Activated CD8-positive, alpha-beta memory T cell treated with anti-CD3 and anti-CD28 coated beads for 4 hours (primary cell): ENCODE measurements around the gene RPA3.
"Not testable (repeated sequence)": the region's sequence is repeated elsewhere in the genome, so short reads cannot be mapped to it uniquely, and the experiment has no call there.

Experiments
- DNase-seq, 2 donors: peaks; one replicate each; pipeline ENCODE4 v3.0.0-alpha.2; 2020; ENCODE audit warnings: low read depth in 2 of 2

Gene RPA3

GRCh38 chr7:7694542-7694941 lies 23.9 kb downstream of the RPA3 start:
- DNase-seq: no peak

GRCh38 chr7:7693881-7694280 lies 24.5 kb downstream of the RPA3 start:
- no peak for DNase-seq

GRCh38 chr7:7688956-7689355 lies 29.5 kb downstream of the RPA3 start:
- no peak for DNase-seq

GRCh38 chr7:7688310-7688709 lies 30.1 kb downstream of the RPA3 start:
- no peak for DNase-seq

GRCh38 chr7:7687800-7688199 lies 30.6 kb downstream of the RPA3 start:
- DNase-seq: no peak

GRCh38 chr7:7686811-7687508 lies 31.4 kb downstream of the RPA3 start:
- DNase-seq: no peak

- no peak for DNase-seq
Measured at GRCh38 chr7:7682861-7683260, 35.5 kb downstream of the RPA3 start.

- no peak for DNase-seq
Measured at GRCh38 chr7:7681936-7682329, 36.5 kb downstream of the RPA3 start.

GRCh38 chr7:7681191-7681935 lies 37.0 kb downstream of the RPA3 start:
- peak in 1 of 2 donors; percentile 6 for DNase-seq

- not testable (repeated sequence) for DNase-seq
Measured at GRCh38 chr7:7679640-7680039, 38.8 kb downstream of the RPA3 start.

GRCh38 chr7:7675686-7676085 lies 42.7 kb downstream of the RPA3 start:
- DNase-seq: no peak

- DNase-seq: no peak
Measured at GRCh38 chr7:7673240-7673550, 45.2 kb downstream of the RPA3 start.

- no peak for DNase-seq
Measured at GRCh38 chr7:7672545-7673239, 45.7 kb downstream of the RPA3 start.

GRCh38 chr7:7671361-7671760 lies 47.0 kb downstream of the RPA3 start:
- DNase-seq: no peak

GRCh38 chr7:7670490-7670889 lies 47.9 kb downstream of the RPA3 start:
- DNase-seq: no peak

- DNase-seq: no peak
Measured at GRCh38 chr7:7668706-7669105, 49.7 kb downstream of the RPA3 start.

- no peak for DNase-seq
Measured at GRCh38 chr7:7667187-7667586, 51.2 kb downstream of the RPA3 start.

- no peak for DNase-seq
Measured at GRCh38 chr7:7665031-7665430, 53.4 kb downstream of the RPA3 start.

- no peak for DNase-seq
Measured at GRCh38 chr7:7664291-7664690, 54.1 kb downstream of the RPA3 start.

- DNase-seq: no peak
Measured at GRCh38 chr7:7662527-7662926, 55.9 kb downstream of the RPA3 start.

GRCh38 chr7:7656459-7656858 lies 61.9 kb downstream of the RPA3 start:
- not testable (repeated sequence) for DNase-seq

GRCh38 chr7:7654964-7655715 lies 63.3 kb downstream of the RPA3 start:
- no peak for DNase-seq
